K562 (cell line): ENCODE results near the gene SUMF1. TPM values are rescaled to one million over a fixed set of nuclear protein-coding genes. Genes with fewer than 3 reads are reported as not detected.
A peak's percentile ranks its signal among the peaks of the same experiment; 100 is the strongest.

Experiments used
- ATF3 ChIP-seq, 2 experiments: fragments of 450-650 bp in 1 of 2; sonication (generic) in 1 of 2; formaldehyde crosslinking in 1 of 2; IDR thresholded peaks in 1 of 2; conservative IDR thresholded peaks in 1 of 2; 2 replicates each; pipeline versions ENCODE4 v1.6.1 to v1.8.1; 2016 to 2023; ENCODE audit warnings: mild to moderate bottlenecking in 2 of 2, moderate library complexity in 2 of 2, inconsistent platforms in 1 of 2, missing genetic modification reagents in 1 of 2
- CBX5 ChIP-seq: IDR thresholded peaks from 2 replicates; pipeline ENCODE4 v1.6.1; 2014; ENCODE audit warnings: low read depth, borderline replicate concordance
- ELF4 ChIP-seq: fragments of 450-650 bp; formaldehyde crosslinking; IDR thresholded peaks from 2 replicates; pipeline ENCODE4 v1.4.0; 2022; ENCODE audit warnings: missing genetic modification characterization
- ETS1 ChIP-seq: conservative IDR thresholded peaks from 2 replicates; pipeline ENCODE4 v1.6.1; 2011; ENCODE audit warnings: low read depth, mild to moderate bottlenecking, low read length; ENCODE audit not compliant: control insufficient read depth
- GABPB1 ChIP-seq: sonication (generic); formaldehyde crosslinking; IDR thresholded peaks from 2 replicates; pipeline ENCODE4 v1.8.0; 2022; ENCODE audit warnings: mild to moderate bottlenecking, missing genetic modification reagents
- HDAC1 ChIP-seq, 2 experiments: fragments of 450-650 bp; IDR thresholded peaks; 2 replicates each; pipeline ENCODE4 v1.6.1; 2016 to 2017; ENCODE audit warnings: inconsistent platforms in 1 of 2, mild to moderate bottlenecking in 1 of 2, moderate library complexity in 1 of 2
- HEY1 ChIP-seq: fragments of 250-450 bp; sonication (Bioruptor Pico); IDR thresholded peaks from 2 replicates; pipeline ENCODE4 v1.5.0; 2020; ENCODE audit warnings: mild to moderate bottlenecking, moderate library complexity, borderline replicate concordance
- KLF10 ChIP-seq: fragments of 250-450 bp; sonication (Bioruptor Pico); IDR thresholded peaks from 2 replicates; pipeline ENCODE4 v1.6.1; 2021; ENCODE audit warnings: matching md5 sums
- L3MBTL2 ChIP-seq: fragments of 450-650 bp; IDR thresholded peaks from 2 replicates; pipeline ENCODE4 v1.6.1; 2016; ENCODE audit warnings: mild to moderate bottlenecking, moderate library complexity
- LEF1 ChIP-seq: fragments of 450-650 bp; IDR thresholded peaks from 2 replicates; pipeline ENCODE4 v1.6.1; 2016; ENCODE audit warnings: mild to moderate bottlenecking
- MAFG ChIP-seq: fragments of 450-650 bp; conservative IDR thresholded peaks from 2 replicates; pipeline ENCODE4 v1.6.1; 2016; ENCODE audit warnings: missing genetic modification characterization, missing compliant biosample characterization
- MNT ChIP-seq, 2 experiments: fragments of 450-650 bp; conservative IDR thresholded peaks; 2 replicates each; pipeline ENCODE4 v1.6.1; 2017; ENCODE audit warnings: mild to moderate bottlenecking in 2 of 2, moderate library complexity in 2 of 2
- RCOR1 ChIP-seq, 2 experiments: IDR thresholded peaks; 2 replicates each; pipeline ENCODE4 v1.6.1; 2012; ENCODE audit warnings: low read depth in 2 of 2, low read length in 2 of 2, borderline replicate concordance in 1 of 2, improper control_type of control experiment in 1 of 2
- SMARCE1 ChIP-seq: fragments of 450-650 bp; IDR thresholded peaks from 2 replicates; pipeline ENCODE4 v1.7.1; 2016; ENCODE audit warnings: mild to moderate bottlenecking
- ZC3H4 ChIP-seq: sonication (generic); formaldehyde crosslinking; IDR thresholded peaks from 2 replicates; pipeline ENCODE4 v1.9.0; 2021; ENCODE audit warnings: missing genetic modification reagents, borderline replicate concordance
- ZKSCAN1 ChIP-seq: fragments of 150-350 bp; IDR thresholded peaks from 2 replicates; pipeline ENCODE4 v1.6.1; 2016; ENCODE audit warnings: low read depth, low read length
- ZNF24 ChIP-seq: fragments of 450-650 bp; IDR thresholded peaks from 2 replicates; pipeline ENCODE4 v1.6.1; 2016
- ZNF253 ChIP-seq: fragments of 250-450 bp; sonication (Bioruptor Pico); conservative IDR thresholded peaks from 2 replicates; pipeline ENCODE4 v1.6.1; 2021; ENCODE audit warnings: mild to moderate bottlenecking
- ZNF592 ChIP-seq: fragments of 450-650 bp; IDR thresholded peaks from 2 replicates; pipeline ENCODE4 v1.6.1; 2017; ENCODE audit warnings: antibody characterized with exemption, mild to moderate bottlenecking
- ZNF785 ChIP-seq: fragments of 250-450 bp; sonication (Bioruptor Pico); IDR thresholded peaks from 2 replicates; pipeline ENCODE4 v1.4.0; 2020; ENCODE audit warnings: mild to moderate bottlenecking
- polyA plus RNA-seq, 8 experiments: library from polyadenylated mRNA; depleted of rRNA in 4 of 8; stranded (reverse) in 5 of 8; unstranded in 3 of 8; fragments of >200 nt; fragmentation: Nextera tagmentation in 2 of 8; fragmentation: Illumina TruSeq in 1 of 8; extraction: Ambion mirVana in 2 of 8; extraction: Trizol in 1 of 8; gene quantifications; 2 replicates each; pipeline versions ENCODE4 v1.2.1 to v1.2.3, GENCODE V29; 2011 to 2014; ENCODE audit warnings: inconsistent platforms in 1 of 8, missing spikeins in 1 of 8
- total RNA-seq, 7 experiments: library from RNA; depleted of rRNA in 6 of 7; stranded (reverse); fragments of >200 nt in 6 of 7; fragmentation: Illumina TruSeq in 2 of 7; extraction: Trizol in 2 of 7; gene quantifications; 2 replicates each; pipeline versions ENCODE4 v1.2.1 to v1.2.3, GENCODE V29; 2011 to 2021; ENCODE audit warnings: low replicate concordance in 1 of 7

The SUMF1 gene
- total and polyA plus RNA-seq, 9 of the 15 experiments (the other 6 are each of a cell fraction or from before 2014, with no cell fraction given) = 1.3 to 7.4 (median 4.2) TPM

- TF ChIP-seq ZNF592 (peak; percentile 39; the same call in 1 of the 2 replicates), GABPB1 (no peak), ZNF785 (no peak), ZC3H4 (no peak), L3MBTL2 (peak; percentile 70; the same call in 1 of the 2 replicates), MAFG (peak; percentile 87), SMARCE1 (peak; percentile 70; the same call in 1 of the 2 replicates), ZKSCAN1 (no peak), RCOR1 (IDR thresholded peaks at IDR 0.05; ENCODE audit: borderline replicate concordance in 1 of 2, low read depth in 2 of 2, low read length in 2 of 2) (peak in 1 of 2 experiments; percentile 64; a peak in 1 of 4 replicates), HDAC1 (IDR thresholded peaks at IDR 0.05) (peak in 1 of 2 experiments; percentile 19; a peak in 1 of 4 replicates), CBX5 (no peak), LEF1 (peak; percentile 80), HEY1 (CRISPR knock-in tag) (no peak), MNT (conservative IDR thresholded peaks at IDR 0.05) (no peak), ETS1 (no peak), ATF3 (IDR thresholded peaks at IDR 0.05) (0 out of 2 replicates have a peak, but pooled peaks have one; percentile 33), ATF3 (CRISPR knock-in tag; conservative IDR thresholded peaks at IDR 0.05) (no peak), ZNF253 (no peak), KLF10 (CRISPR knock-in tag) (no peak), ZNF24 (peak; percentile 81), ELF4 (peak; percentile 75)
Observed at GRCh38 chr3:4474683-4475490, 7.8 kb upstream of the SUMF1 start (continued).
